Hepatic stellate cell (primary cell): ENCODE results near the gene JAM3.
A peak's percentile ranks its signal among the peaks of the same experiment; 100 is the strongest.

Experiments used
- DNase-seq: peaks from one replicate; pipeline ENCODE4 v3.0.0; 2011; ENCODE audit warnings: low spot score

JAM3 gene

GRCh38 chr11:134145715-134146114 lies 76.8 kb downstream of the JAM3 start:
- no peak for DNase-seq

DNA sequence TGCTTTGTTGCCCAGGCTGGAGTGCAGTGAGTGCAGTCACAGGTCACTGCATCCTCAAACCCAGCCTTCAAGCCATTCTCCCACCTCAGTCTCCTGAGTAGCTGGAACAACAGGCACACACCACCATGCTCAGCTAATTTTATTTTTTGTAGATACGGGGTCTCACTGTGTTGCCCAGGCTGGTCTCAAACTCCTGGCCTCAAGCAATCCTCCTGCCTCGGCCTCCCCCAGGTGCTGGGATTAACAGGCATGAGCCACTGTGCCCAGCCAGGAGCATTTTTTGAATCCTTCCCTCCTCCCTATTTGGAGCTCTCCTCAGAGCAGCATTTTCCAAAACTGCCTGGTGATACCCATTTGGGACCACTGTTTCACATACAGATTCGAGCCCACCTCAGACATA lies 77.7 kb downstream of the JAM3 start:
- no peak for DNase-seq

GRCh38 chr11:134149371-134149770 lies 80.5 kb downstream of the JAM3 start:
- DNase-seq: no peak

DNA sequence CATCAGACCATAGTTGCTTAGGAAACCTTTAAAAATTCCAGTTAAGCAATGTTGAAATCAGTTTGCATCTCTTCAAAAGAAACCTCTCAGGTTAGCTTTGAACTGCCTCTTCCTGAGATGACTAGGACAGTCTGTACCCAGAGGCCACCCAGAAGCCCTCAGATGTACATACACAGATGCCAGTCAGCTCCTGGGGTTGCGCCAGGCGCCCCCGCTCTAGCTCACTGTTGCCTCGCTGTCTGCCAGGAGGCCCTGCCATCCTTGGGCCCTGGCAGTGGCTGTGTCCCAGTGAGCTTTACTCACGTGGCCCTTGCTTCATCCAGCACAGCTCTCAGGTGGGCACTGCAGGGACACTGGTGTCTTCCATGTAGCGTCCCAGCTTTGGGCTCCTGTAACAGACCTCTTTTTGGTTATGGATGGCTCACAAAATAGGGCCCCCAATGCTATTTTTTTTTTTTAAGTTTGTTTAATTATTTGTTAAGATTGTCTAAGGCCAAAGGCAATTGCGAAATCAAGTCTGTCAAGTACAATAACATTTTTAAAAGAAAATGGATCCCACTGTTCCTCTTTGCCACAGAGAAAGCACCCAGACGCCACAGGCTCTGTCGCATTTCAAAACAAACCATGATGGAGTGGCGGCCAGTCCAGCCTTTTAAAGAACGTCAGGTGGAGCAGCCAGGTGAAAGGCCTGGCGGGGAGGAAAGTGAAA lies 81.5 kb downstream of the JAM3 start:
- DNase-seq: no peak

- DNase-seq: no peak
These were observed 82.3 kb downstream of the JAM3 start for GRCh38 chr11:134151083-134151747.

DNA sequence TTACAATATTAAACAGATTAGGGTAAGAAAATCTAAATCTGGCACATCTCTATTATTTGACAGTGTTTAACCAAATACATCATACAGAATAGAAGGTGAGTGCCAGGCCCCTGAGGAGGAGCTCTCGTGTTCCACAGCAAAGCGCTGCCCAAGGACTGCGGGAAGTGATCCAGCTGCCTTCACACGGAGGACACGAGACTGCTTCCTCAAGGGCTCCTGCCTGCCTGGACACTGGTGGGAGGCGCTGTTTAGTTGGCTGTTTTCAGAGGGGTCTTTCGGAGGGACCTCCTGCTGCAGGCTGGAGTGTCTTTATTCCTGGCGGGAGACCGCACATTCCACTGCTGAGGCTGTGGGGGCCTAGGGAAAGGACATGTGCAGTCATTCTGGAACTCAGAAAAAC lies 83.8 kb downstream of the JAM3 start:
- DNase-seq: no peak

GRCh38 chr11:134153147-134153905 lies 84.5 kb downstream of the JAM3 start:
- DNase-seq: no peak

DNA sequence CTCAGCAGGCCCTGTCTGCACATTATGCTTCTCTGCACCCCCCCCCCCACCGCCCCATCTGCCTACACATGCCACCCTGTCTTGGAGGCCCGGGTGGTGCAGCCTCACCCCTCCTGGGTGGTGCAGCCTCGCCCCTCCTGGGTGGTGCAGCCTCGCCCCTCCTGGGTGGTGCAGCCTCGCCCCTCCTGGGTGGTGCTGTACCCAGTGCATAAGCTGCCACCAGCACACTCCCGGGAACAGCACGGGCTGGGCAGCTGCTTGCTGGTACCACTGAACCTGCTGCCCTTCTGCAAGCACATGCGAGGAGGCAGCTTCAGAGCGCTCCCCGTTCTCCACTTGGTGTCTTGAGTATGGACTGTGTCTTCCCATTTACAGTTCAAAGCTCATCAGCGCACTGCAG lies 85.6 kb downstream of the JAM3 start:
- DNase-seq: no peak

DNA sequence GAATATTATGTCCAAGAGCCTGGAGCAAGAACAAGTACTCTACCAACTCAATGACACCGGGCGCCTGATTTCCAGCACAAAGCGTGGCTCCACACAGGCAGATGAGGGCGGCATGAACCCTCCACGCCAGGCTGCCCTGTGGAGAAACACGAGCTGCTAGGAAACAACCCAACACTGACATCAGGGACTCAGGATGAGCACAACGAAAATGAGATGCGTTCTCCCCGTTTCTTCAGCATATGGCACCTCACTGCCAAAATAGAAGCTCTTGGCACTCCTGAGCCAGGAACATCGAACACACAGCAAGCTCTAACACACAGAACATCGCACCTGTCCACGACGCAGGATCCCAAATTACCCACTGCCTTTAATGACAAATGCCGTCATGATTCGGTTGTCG lies 86.6 kb downstream of the JAM3 start:
- no peak for DNase-seq

GRCh38 chr11:134155946-134156865 lies 87.3 kb downstream of the JAM3 start:
- no peak for DNase-seq

GRCh38 chr11:134157451-134157850 lies 88.6 kb downstream of the JAM3 start:
- DNase-seq: no peak

DNA sequence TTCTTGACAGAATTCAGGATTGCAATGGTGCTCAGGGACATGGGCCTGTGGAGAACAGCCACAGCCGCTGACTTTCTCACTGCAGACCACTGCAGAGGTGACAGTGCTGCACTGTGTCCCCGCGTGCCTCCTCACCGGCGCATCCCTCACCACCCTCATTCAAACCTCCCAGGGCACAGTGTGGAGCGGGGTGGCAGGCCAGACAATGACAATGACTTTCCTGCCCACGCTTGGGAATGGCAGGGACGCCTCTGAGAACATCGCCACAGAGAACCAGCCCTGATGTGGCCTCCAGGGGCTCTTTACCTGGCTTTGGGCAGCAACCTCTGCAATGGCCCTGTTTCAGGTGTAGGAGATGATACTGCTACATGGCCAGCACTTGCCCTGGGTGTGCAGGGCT lies 89.2 kb downstream of the JAM3 start:
- DNase-seq: no peak

- no peak for DNase-seq
These were observed 90.8 kb downstream of the JAM3 start for GRCh38 chr11:134159652-134160051.

DNA sequence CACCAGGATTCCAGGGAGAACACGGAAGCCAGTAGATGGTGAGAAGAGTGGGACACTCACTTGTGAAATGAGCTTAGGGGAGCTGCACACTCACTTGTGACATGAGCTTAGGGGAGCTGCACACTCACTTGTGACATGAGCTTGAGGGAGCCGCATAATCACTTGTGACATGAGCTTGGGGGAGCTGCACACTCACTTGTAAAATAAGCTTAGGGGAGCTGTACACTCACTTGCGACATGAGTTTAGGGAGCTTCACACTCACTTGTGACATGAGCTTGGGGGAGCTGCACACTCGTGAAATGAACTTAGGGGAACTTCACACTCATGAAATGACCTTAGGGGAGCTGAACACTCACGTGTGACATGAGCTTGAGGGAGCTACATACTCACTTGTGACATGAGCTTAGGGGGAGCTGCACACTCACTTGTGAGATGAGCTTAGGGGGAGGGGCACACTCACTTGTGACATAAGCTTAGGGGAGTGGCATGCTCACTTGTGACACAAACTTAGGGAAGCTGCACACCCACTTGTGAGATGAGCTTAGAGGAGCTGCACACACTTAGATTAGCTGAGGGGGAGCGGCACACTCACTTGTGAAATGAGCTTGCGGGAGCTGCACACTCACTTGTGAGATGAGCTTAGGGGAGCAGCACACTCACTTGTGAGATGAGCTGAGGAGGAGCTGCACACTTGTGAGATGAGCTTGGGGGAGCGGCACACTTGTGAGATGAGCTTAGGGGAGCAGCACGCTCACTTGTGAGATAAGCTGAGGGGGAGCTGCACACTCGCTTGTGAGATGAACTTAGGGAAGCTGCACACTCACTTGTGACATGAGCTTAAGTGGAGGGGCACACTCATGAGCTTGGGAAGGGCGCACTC lies 95.9 kb downstream of the JAM3 start:
- DNase-seq: no peak

DNA sequence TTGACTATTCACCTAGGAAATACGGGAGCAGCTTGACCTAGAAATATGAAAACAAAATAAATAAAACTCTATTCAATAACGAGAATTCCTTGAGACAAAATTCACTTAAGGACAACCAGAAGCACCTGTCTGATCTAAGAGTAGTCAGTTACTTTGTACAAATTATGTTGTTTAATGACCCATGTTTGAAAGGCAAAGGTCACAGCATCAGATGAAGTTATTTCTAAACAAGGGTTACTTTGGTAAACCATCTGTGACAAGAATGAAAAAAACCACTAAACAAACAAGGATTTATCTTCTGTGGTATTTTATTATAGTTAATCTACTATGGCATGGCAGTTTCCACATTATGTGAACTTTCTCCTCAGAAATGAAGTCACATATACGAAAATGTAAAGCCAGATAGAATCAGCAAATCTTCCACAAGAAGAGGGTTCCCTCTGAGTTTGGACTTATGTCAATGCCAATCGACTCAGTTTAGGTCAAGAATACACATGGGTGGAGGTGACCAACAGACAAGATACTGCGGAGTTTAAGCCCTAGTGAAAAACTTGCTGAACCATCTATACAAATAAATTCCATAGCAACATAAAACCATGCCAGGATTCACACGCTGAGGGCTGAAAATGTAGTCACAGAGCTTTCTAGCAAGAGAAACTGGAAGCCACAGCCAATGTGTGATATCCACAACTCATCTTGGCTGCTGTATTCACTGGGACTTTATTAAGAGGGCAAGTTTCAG lies 101.5 kb downstream of the JAM3 start:
- no peak for DNase-seq

- peak; percentile 28 for DNase-seq
These were observed 102.0 kb downstream of the JAM3 start for GRCh38 chr11:134170919-134171281.

- DNase-seq: no peak
These were observed 103.1 kb downstream of the JAM3 start for GRCh38 chr11:134171951-134172350.

GRCh38 chr11:134173296-134173695 lies 104.4 kb downstream of the JAM3 start:
- no peak for DNase-seq

DNA sequence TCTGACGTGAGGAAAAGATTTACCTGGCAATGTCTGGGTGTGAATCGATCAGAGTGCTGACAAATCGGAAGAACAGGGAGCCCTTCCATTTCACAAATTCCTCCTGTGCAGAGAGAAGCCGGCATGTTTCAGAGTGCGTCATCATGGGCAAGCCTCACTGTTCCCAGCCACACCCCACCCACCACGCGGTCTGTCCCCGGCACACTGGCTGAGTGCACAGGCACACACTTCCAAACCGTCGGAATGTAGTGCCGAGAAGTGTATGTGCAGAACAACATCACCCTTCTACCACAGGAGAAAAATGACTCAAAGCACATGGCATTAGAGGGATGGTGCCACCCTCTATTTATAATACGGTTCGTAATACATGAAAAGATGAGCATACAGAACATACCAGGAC lies 107.4 kb downstream of the JAM3 start:
- no peak for DNase-seq

DNA sequence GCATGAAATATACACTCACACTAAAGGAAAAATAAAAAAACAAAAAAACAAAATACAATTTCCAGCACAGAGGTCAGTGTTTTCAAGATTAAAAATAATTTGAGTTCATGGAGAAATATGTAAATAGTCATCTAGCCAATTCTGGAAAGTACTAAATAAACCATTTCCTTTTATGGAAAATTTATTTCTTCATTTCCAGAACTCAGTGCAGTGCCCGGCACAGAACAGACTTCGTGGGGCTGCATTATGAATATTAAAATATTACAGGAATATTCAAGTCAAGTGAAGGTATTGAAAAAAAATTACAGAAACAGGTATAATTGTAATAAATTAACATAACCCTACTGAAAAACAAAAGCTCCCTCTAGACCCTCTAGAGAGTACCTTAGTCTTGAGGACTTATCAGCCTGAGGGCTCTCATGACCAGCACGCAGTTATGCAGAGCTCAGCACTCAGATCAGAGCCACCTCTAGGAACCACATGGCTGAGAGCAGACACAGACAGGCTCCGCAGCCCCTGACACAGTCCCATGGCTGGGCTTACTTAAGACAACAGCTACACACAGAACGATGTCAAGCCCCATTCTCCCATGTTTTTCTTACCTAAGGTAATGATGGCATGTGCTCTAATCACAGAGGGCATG lies 109.3 kb downstream of the JAM3 start:
- DNase-seq: no peak
